ENCODE data around the gene TMEM63C. TPM values are rescaled to one million over a fixed set of nuclear protein-coding genes. Genes with fewer than 3 reads are reported as not detected.

Gene TMEM63C
- total and polyA plus RNA-seq, 2 donors (not counting 3 experiments of a cell fraction or from before 2014, with no cell fraction given): not detected

- no TSS peak for BruUV-seq (replicated peaks)
- FAIRE-seq: no peak
- POLR2A ChIA-PET: no interaction called here
- H4K20me1 ChIP-seq (replicated peaks; ENCODE audit: control insufficient read depth, extremely low read depth, insufficient read depth, low read length): no peaks in the 10 kb centered on the region
- H3K9ac ChIP-seq (replicated peaks; ENCODE audit: extremely low read depth, insufficient read depth, low read length): no peak overlapping the region
- no peaks in the 10 kb centered on the region for H3K27me3 ChIP-seq (ENCODE audit: control insufficient read depth in 2 of 2, insufficient read depth in 2 of 2, low read length in 2 of 2)
- no peak overlapping the region for H3K4me3 ChIP-seq (replicated peaks in 1 of 3; ENCODE audit: insufficient read depth in 1 of 3, low read depth in 1 of 3, low read length in 3 of 3)
- no peak overlapping the region for H3K4me2 ChIP-seq (ENCODE audit: insufficient read depth, low read length)
- no peak for DNase-seq (ENCODE audit: low read depth, low spot score)
- CTCF ChIA-PET: no interaction called here
- no peaks in the 10 kb centered on the region for H3K79me2 ChIP-seq (ENCODE audit: control insufficient read depth, insufficient read depth, low read length)
- dilution Hi-C loops (cut with MboI; ENCODE audit: extremely low pct_ligation_motif_present, low sequenced_read_pairs): no loop called here
- H3K27ac ChIP-seq (ENCODE audit: insufficient read depth, low read depth, low read length): no peak overlapping the region
- no peaks in the 10 kb centered on the region for H3K9me1 ChIP-seq (replicated peaks; ENCODE audit: control insufficient read depth, extremely low read depth, insufficient read depth, low read length)
- no peaks in the 10 kb centered on the region for H3K4me1 ChIP-seq (ENCODE audit: control insufficient read depth, extremely low read depth, insufficient read depth, low read length)
- H3K9me3 ChIP-seq (replicated peaks; ENCODE audit: control insufficient read depth, insufficient read depth, low read length): no peaks in the 10 kb centered on the region
- no peaks in the 10 kb centered on the region for H3K36me3 ChIP-seq (ENCODE audit: control insufficient read depth in 2 of 2, extremely low read depth in 1 of 2, insufficient read depth in 2 of 2, low read length in 2 of 2)
- TF ChIP-seq EZH2 (IDR thresholded peaks at IDR 0.05; ENCODE audit: borderline replicate concordance, low read depth, low read length, severe bottlenecking) (no peak), MYC (IDR thresholded peaks at IDR 0.05; ENCODE audit: low read depth, low read length) (no peak), GATA2 (IDR thresholded peaks at IDR 0.05; ENCODE audit: insufficient read depth, insufficient read length, low read depth, low read length) (no peak), POLR2AphosphoS5 (IDR thresholded peaks at IDR 0.05; ENCODE audit: insufficient read depth, low read depth, low read length) (no peak), MAX (IDR thresholded peaks at IDR 0.05; ENCODE audit: insufficient read depth, insufficient read length) (no peak), JUN (IDR thresholded peaks at IDR 0.05; ENCODE audit: borderline replicate concordance, insufficient read depth, insufficient read length, low read depth) (no peak), POLR2A (IDR thresholded peaks at IDR 0.05; ENCODE audit: low read depth, low read length) (no peak), CTCF (IDR thresholded peaks at IDR 0.05; ENCODE audit: extremely low read depth in 1 of 2, insufficient read depth in 1 of 2, low read depth in 1 of 2, low read length in 2 of 2) (no peak), FOS (IDR thresholded peaks at IDR 0.05; ENCODE audit: borderline replicate concordance, insufficient read depth, low read length) (no peak)
- H2AFZ ChIP-seq (ENCODE audit: low read depth, low read length): no peak overlapping the region
- intact Hi-C loops (cut with micrococcal nuclease): no loop called here
Observed at GRCh38 chr14:77253333-77254190, 72.0 kb downstream of the TMEM63C start.
